Measurements from ENCODE around the gene TWIST1. TPM values are rescaled to one million over a fixed set of nuclear protein-coding genes. Genes with fewer than 3 reads are reported as not detected.

TWIST1 gene
- total RNA-seq, 1 donor from 2014 or later = 5.7 TPM

DNA sequence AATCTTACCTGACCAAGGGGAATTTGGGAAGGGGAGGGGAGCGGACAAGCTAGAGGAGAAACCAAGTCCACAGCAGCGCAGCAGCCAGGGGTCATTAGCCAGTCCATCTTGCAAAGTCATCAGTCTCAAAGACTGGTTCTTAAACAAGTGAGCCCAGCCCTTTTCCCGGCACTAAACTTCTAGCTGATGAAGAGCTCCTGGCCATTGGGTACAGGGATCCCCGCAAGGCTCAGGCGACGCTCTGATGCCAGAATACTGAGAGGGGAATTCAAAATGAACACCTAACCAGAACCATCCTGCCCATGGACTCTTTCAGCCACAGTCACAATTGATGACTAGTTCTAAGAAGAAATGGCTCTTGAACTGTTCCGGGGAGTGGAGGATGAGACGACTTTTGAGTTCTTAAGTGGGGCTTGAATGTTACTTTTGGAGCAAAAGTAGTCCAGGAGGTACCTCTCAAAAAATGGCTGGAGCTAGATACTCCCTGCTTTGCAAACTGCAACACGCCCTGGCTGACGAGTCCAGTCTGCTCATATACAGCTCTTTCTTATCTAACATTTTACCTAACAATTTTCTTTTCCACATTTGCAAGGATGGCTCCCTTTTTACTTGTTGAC, 2.5 kb upstream of the TWIST1 start:
- Mint-ChIP-seq H3K36me3 (ENCODE audit: low read depth, unreplicated experiment) (no peaks in the 10 kb centered on the region), H3K9me3 (ENCODE audit: unreplicated experiment) (no peaks in the 10 kb centered on the region), H3K27ac (ENCODE audit: unreplicated experiment) (no peak overlapping the region), H3K4me3 (ENCODE audit: unreplicated experiment) (no peak overlapping the region), H3K27me3 (ENCODE audit: low read depth, unreplicated experiment) (peaks cover 33% of the 10 kb centered on the region), H3K4me1 (ENCODE audit: low read depth, unreplicated experiment) (peaks cover 11% of the 10 kb centered on the region)
- no peak overlapping the region for H3K27ac ChIP-seq (ENCODE audit: low read depth, low read length)
- peaks cover 18% of the 10 kb centered on the region for H3K79me2 ChIP-seq (ENCODE audit: insufficient read depth, low read length)
- H3K4me2 ChIP-seq (ENCODE audit: low read length) = no peak overlapping the region
- TF ChIP-seq EZH2 (IDR thresholded peaks at IDR 0.05; ENCODE audit: insufficient read depth, low read length) = no peak
- TF ChIP-seq, protein P1, sequence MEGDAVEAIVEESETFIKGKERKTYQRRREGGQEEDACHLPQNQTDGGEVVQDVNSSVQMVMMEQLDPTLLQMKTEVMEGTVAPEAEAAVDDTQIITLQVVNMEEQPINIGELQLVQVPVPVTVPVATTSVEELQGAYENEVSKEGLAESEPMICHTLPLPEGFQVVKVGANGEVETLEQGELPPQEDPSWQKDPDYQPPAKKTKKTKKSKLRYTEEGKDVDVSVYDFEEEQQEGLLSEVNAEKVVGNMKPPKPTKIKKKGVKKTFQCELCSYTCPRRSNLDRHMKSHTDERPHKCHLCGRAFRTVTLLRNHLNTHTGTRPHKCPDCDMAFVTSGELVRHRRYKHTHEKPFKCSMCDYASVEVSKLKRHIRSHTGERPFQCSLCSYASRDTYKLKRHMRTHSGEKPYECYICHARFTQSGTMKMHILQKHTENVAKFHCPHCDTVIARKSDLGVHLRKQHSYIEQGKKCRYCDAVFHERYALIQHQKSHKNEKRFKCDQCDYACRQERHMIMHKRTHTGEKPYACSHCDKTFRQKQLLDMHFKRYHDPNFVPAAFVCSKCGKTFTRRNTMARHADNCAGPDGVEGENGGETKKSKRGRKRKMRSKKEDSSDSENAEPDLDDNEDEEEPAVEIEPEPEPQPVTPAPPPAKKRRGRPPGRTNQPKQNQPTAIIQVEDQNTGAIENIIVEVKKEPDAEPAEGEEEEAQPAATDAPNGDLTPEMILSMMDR (IDR thresholded peaks at IDR 0.05; ENCODE audit: insufficient read depth, low read depth, low read length) = no peak
- no peak overlapping the region for H3K4me3 ChIP-seq (ENCODE audit: insufficient read depth, low read depth, low read length)
- peaks cover 21% of the 10 kb centered on the region for H3K27me3 ChIP-seq (ENCODE audit: insufficient read depth, low read length)
- H3K36me3 ChIP-seq (ENCODE audit: insufficient read depth, low read length) = no peaks in the 10 kb centered on the region
- H3K9me3 ChIP-seq (ENCODE audit: insufficient read depth, low read depth, low read length) = no peaks in the 10 kb centered on the region
- H2AFZ ChIP-seq (ENCODE audit: low read depth, low read length) = no peak overlapping the region
- DNase-seq (ENCODE audit: low read depth) = no peak
- FAIRE-seq = peak; percentile 34
- H3K4me1 ChIP-seq (ENCODE audit: insufficient read depth, low read length) = peaks cover 15% of the 10 kb centered on the region
- H4K20me1 ChIP-seq (ENCODE audit: insufficient read depth, low read length) = no peaks in the 10 kb centered on the region
- no peak overlapping the region for H3K9ac ChIP-seq (ENCODE audit: low read length)

DNA sequence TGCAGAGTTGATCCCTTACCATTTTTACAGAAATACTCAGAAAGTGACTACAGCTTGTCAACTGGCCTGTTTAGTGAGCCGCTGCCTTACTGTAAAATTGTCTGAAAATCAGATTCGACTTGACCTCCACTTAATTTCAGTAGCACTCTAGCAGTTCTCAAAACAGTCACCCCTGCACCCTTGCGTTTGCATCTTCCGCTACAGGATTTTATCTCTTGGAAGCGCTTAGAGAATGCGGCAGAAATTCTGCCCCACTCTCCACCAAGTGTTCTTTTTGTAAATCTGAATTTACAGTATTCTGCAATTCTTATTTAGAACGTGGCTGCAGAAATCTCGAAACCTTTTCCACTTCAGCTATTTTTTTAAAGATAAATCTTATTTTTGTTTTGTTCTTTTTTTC, 1.9 kb upstream of the TWIST1 start:
- H3K4me3 Mint-ChIP-seq (ENCODE audit: unreplicated experiment) = no peak overlapping the region
- no peak for TF ChIP-seq EZH2 (IDR thresholded peaks at IDR 0.05; ENCODE audit: insufficient read depth, low read length)
- Histone ChIP-seq H2AFZ (ENCODE audit: low read depth, low read length) (no peak overlapping the region), H3K4me1 (ENCODE audit: insufficient read depth, low read length) (peaks cover 20% of the 10 kb centered on the region), H3K36me3 (ENCODE audit: insufficient read depth, low read length) (no peaks in the 10 kb centered on the region), H3K79me2 (ENCODE audit: insufficient read depth, low read length) (peaks cover 24% of the 10 kb centered on the region), H4K20me1 (ENCODE audit: insufficient read depth, low read length) (no peaks in the 10 kb centered on the region), H3K9ac (ENCODE audit: low read length) (no peak overlapping the region), H3K27me3 (ENCODE audit: insufficient read depth, low read length) (peaks cover 21% of the 10 kb centered on the region), H3K4me3 (ENCODE audit: insufficient read depth, low read depth, low read length) (no peak overlapping the region), H3K4me2 (ENCODE audit: low read length) (peak overlapping the region; percentile 95), H3K27ac (ENCODE audit: low read depth, low read length) (no peak overlapping the region), H3K9me3 (ENCODE audit: insufficient read depth, low read depth, low read length) (no peaks in the 10 kb centered on the region)
- peaks cover 11% of the 10 kb centered on the region for H3K4me1 Mint-ChIP-seq (ENCODE audit: low read depth, unreplicated experiment)
- H3K27ac Mint-ChIP-seq (ENCODE audit: unreplicated experiment) = no peak overlapping the region
- no peaks in the 10 kb centered on the region for H3K9me3 Mint-ChIP-seq (ENCODE audit: unreplicated experiment)
- FAIRE-seq (no peak), DNase-seq (ENCODE audit: low read depth) (no peak)
- peaks cover 34% of the 10 kb centered on the region for H3K27me3 Mint-ChIP-seq (ENCODE audit: low read depth, unreplicated experiment)
- H3K36me3 Mint-ChIP-seq (ENCODE audit: low read depth, unreplicated experiment) = no peaks in the 10 kb centered on the region

DNA sequence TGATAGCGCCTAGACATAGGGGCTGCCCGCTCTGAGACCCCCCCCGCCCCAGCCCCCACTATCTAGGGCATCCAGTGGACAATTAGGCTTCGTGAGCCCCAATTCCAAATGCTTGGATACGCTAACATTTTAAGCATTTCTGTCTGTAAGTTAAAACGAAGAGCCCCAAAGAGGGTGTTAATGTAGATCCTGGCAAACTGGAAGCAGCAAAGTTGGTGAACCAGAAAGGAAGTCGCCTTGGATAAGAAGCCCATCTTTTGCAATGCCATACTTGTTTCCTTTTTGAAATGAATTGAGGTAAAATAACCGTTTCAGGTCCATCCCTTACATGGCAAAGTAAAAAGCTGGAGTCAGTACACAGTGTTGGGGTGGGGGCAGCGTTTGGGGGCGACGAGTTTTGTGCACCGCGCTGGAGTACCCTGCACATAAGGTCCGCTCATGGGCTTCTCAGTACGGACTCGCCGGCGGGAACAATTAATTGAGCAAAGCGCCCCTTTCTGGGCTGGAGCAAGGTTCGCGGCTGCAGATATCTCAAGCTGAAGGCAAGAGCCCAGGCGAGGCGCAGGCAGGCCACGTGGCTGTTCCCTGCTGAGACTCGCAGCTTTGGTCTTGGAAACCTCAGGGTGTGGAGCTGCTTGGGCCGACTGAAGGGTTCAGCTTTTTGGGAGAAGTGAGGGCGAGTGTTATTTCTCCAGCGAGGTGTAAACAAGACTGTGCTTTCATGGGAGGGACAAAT, 1.4 kb upstream of the TWIST1 start:
- Histone ChIP-seq H3K27me3 (ENCODE audit: insufficient read depth, low read length) (peaks cover 21% of the 10 kb centered on the region), H3K79me2 (ENCODE audit: insufficient read depth, low read length) (peaks cover 30% of the 10 kb centered on the region), H4K20me1 (ENCODE audit: insufficient read depth, low read length) (peaks cover 2% of the 10 kb centered on the region), H2AFZ (ENCODE audit: low read depth, low read length) (peak overlapping the region; percentile 71), H3K4me3 (ENCODE audit: insufficient read depth, low read depth, low read length) (peak overlapping the region; percentile 94), H3K4me2 (ENCODE audit: low read length) (peak overlapping the region; percentile 95), H3K9me3 (ENCODE audit: insufficient read depth, low read depth, low read length) (no peaks in the 10 kb centered on the region), H3K27ac (ENCODE audit: low read depth, low read length) (no peak overlapping the region), H3K36me3 (ENCODE audit: insufficient read depth, low read length) (no peaks in the 10 kb centered on the region), H3K4me1 (ENCODE audit: insufficient read depth, low read length) (peaks cover 24% of the 10 kb centered on the region), H3K9ac (ENCODE audit: low read length) (peak overlapping the region; percentile 93)
- no peaks in the 10 kb centered on the region for H3K36me3 Mint-ChIP-seq (ENCODE audit: low read depth, unreplicated experiment)
- DNase-seq (ENCODE audit: low read depth) (no peak), FAIRE-seq (peak; percentile 59)
- peaks cover 11% of the 10 kb centered on the region for H3K4me1 Mint-ChIP-seq (ENCODE audit: low read depth, unreplicated experiment)
- peaks cover 36% of the 10 kb centered on the region for H3K27me3 Mint-ChIP-seq (ENCODE audit: low read depth, unreplicated experiment)
- TF ChIP-seq EZH2 (IDR thresholded peaks at IDR 0.05; ENCODE audit: insufficient read depth, low read length) = no peak
- TF ChIP-seq, protein P1 (IDR thresholded peaks at IDR 0.05; ENCODE audit: insufficient read depth, low read depth, low read length) = no peak
- peak overlapping the region; percentile 53 for H3K27ac Mint-ChIP-seq (ENCODE audit: unreplicated experiment)
- H3K9me3 Mint-ChIP-seq (ENCODE audit: unreplicated experiment) = no peaks in the 10 kb centered on the region
- peak overlapping the region; percentile 66 for H3K4me3 Mint-ChIP-seq (ENCODE audit: unreplicated experiment)

Measured in astrocyte (in vitro differentiated cells and primary cell).